GM21526 (cell line): ENCODE data around the gene DNAH7.

Experiments used
- ATAC-seq: cut with Tn5 transposase; IDR thresholded peaks from one replicate; pipeline ENCODE4 v1.9.1; 2021; ENCODE audit warnings: moderate library complexity; ENCODE audit not compliant: unreplicated experiment, low FRiP score

DNAH7 gene

DNA sequence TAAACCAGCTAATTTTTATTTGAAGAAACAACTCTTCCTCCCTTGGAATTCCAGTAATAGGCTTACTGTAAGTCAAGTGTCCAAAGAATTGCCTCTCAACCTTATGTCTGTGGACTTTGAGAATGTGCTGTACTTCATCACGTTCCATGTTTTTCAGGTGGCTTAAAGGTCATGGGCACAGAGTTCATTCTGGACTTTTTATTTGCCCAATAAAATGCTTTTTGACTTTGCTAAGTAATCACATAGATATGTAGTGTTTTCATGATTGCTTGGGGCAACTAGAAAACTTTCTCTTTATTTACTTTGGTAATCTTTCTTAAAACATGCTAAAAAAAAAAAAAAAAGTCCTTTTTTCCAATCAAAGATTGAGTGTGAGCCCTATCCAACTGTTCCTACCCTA is 10.4 kb upstream of the DNAH7 start:
- no peak for ATAC-seq

GRCh38 chr2:196077821-196078220 is 9.2 kb upstream of the DNAH7 start:
- ATAC-seq, result no peak

DNA sequence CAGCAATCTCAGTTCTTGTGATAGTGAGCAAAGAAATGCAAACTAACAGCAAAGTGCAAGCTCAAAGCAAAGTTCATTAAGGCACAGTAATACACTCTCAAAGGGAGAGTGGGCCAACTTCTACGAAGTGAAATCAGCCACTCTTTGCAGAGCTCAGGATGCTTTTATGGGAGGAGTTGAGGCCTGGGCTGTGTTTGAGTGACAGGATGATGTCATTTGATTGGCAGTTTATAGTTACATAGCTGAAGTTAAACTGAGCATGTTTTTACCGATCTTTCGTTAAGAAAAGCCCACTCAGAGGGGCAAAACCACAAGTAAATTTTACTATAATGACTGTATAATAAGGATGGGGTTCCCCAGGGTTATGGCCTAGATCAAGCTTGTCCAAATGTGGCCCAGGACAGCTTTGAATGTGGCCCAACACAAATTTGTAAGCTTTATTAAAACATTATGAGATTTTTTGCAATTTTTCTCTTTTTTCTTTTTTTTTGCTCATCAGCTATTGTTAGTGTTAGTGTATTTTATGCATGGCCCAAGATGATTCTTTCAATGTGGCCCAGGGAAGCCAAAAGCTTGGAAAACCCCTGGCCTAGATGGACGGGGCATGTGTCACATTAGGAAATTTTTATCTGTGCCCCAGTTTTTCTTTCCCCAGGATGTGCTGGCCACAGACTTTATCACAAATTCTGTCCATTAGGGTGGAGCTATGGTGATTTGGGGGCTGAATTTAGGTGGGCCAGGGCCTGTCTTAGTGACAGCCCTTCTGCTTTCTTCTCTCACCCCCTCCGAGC is 8.3 kb upstream of the DNAH7 start:
- ATAC-seq, result no peak

GRCh38 chr2:196075196-196075595 is 6.6 kb upstream of the DNAH7 start:
- no peak for ATAC-seq

GRCh38 chr2:196074631-196075030 is 6.0 kb upstream of the DNAH7 start:
- no peak for ATAC-seq

DNA sequence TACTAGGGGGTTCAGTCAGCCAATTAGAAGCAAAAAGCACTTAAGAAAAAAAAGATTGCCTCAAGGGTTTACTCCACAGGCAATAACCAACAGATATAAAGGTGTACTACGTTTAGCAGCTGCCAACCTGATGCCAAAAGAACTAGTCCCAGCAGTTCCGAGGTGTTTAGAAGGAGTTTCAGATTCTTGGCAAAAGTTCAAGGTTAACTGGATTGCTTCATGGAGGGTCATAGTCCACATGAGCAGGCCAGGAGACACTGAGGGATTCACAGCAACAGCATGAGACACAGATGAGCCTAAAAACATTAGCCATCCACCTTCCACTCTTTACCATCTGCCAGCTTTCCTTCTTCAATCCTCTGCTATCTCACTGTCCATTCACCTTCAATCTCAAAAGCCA is 4.9 kb upstream of the DNAH7 start:
- no peak for ATAC-seq

GRCh38 chr2:196067088-196067382 is 1.6 kb downstream of the DNAH7 start:
- ATAC-seq, result no peak

GRCh38 chr2:196066291-196067087 is 2.1 kb downstream of the DNAH7 start:
- no peak for ATAC-seq

GRCh38 chr2:196063773-196064172 is 4.9 kb downstream of the DNAH7 start:
- ATAC-seq, result no peak

- ATAC-seq, result no peak
These were observed 9.1 kb downstream of the DNAH7 start for GRCh38 chr2:196059491-196059960.

- ATAC-seq, result no peak
These were observed 14.0 kb downstream of the DNAH7 start for GRCh38 chr2:196054631-196055030.

DNA sequence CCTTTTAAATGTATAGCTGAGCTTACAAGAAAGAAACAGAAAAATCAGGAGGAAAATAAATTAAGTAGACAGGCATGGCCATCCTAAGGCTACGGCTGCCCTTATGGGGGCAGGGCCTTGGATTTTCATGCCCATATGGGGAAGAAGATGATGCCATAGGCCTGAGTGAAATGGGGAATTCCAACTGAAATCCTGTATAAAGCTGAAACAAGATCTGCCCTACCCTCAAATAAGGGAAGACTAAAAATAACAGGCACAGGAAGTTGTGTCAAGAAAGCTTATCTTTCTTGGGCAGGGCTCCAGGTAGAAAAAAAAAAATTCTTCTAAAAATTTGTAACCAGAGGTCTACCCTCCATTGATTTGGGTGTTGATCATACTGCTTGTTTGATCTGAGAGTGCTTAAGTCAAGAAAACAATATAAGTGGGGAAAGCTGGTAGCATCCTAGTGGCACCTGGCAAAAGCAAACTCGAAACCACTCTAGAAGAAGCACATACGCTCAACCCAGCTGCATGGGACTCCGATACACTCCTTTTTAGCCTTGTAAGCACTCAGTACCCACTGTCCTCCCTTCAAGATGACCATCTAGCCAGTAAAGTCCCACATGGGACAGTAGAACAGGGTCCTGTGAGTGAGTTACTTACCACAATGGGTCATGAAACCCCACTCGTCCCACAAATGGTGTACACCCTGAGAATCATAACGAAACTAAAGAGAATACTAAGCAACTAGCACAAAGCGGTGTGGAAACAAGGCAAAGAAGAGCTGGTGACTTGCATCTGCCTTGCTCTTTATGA is 22.3 kb downstream of the DNAH7 start:
- peak; percentile 68 for ATAC-seq

GRCh38 chr2:196041786-196042185 is 26.9 kb downstream of the DNAH7 start:
- no peak for ATAC-seq

GRCh38 chr2:196040218-196040617 is 28.4 kb downstream of the DNAH7 start:
- ATAC-seq, result no peak

GRCh38 chr2:196036442-196036841 is 32.2 kb downstream of the DNAH7 start:
- no peak for ATAC-seq

DNA sequence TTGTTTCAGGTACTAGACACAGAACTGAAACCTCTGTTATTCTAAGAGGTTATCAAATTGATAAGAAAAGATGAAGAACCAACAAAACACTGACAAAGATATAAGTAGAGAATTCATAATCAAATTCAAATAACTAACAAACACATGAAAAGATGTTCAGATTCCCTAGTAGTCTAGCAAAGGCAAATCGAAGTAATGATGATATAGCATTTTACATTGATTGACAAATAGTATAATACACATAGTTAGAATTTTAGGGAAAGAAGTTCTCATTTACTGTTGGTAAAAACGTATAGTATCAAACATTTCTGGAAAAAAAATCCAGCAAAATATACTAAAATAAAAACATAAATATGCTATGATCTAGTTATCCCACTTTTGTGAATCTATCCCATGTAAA is 50.6 kb downstream of the DNAH7 start:
- ATAC-seq, result no peak

- no peak for ATAC-seq
These were observed 56.3 kb downstream of the DNAH7 start for GRCh38 chr2:196012314-196012713.

DNA sequence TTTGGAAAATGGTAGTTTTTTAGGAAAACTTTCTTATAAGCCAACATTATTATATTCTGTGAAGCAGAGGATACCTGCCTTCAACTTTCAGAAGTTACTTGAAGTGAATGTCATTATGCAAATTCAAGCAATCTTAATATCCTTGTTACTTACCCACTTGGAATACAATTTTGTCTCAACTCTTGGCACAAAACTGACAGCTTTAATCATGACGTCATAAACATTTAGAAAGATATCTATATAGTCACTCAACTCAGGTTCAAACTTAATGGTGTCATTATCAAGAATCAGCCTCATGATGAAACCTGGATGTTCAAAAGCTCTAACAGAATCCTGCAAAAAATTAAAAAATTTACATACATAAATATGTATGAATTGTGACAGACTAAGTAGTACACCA is 68.1 kb downstream of the DNAH7 start:
- no peak for ATAC-seq

DNA sequence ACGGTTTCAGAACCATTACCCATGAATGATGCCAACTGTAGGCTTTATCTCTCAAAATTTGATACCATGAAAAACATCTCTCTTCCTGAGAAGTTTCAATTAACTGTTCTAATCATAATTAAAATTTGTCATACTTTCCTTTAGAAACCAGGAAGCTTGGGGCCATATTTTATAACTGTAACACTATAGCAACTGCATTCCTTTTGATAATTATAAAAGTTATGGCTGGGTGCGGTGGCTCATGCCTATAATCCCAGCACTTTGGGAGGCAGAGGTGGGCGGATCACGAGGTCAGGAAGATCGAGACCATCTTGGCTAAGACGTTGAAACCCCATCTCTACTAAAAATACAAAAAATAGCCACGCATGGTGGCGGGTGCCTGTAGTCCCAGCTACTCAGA is 70.6 kb downstream of the DNAH7 start:
- no peak for ATAC-seq

- no peak for ATAC-seq
These were observed 73.1 kb downstream of the DNAH7 start for GRCh38 chr2:195995499-195995898.

DNA sequence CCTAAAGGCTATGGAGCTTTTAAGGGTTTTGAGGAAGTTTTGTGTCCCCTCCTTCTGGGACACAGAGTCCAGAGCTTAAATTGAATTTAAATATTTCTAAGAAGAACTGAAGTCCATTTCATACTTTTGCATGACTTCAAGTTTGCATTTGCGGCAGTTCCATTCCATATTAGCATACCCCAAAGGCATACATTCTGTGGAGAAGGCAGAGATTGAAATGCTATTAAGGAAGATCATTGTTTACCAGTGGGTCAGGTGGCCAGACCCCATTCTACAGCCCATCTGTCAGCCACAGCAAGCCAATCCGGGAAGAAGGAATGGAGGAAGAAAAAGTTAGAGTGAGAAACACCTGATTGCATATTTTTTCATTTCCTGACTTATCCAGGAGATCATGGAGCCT is 75.0 kb downstream of the DNAH7 start:
- no peak for ATAC-seq
